Esophagus muscularis mucosa (tissue), 4 donors: Measurements from ENCODE around the gene BAIAP2.

Experiments used
- CTCF ChIP-seq, 3 experiments: fragments of 200-600 bp in 2 of 3; fragments of 450-650 bp in 1 of 3; sonication (generic) in 2 of 3; IDR thresholded peaks; one replicate each; pipeline ENCODE4 v1.5.1; 2017 to 2019; ENCODE audit warnings: antibody characterized with exemption in 3 of 3, mild to moderate bottlenecking in 2 of 3, moderate library complexity in 1 of 3
- EP300 ChIP-seq: sonication (generic); formaldehyde crosslinking; IDR thresholded peaks from one replicate; pipeline ENCODE4 v1.6.1; 2017; ENCODE audit warnings: antibody characterized with exemption
- POLR2A ChIP-seq: fragments of 450-650 bp; IDR thresholded peaks from one replicate; pipeline ENCODE4 v1.6.1; 2017; ENCODE audit warnings: antibody characterized with exemption, moderate library complexity, mild to moderate bottlenecking, low read depth
- POLR2AphosphoS5 ChIP-seq, 2 donors: sonication (generic); formaldehyde crosslinking; IDR thresholded peaks; one replicate each; pipeline ENCODE4 v1.6.1; 2017; ENCODE audit warnings: antibody characterized with exemption in 2 of 2

DNA sequence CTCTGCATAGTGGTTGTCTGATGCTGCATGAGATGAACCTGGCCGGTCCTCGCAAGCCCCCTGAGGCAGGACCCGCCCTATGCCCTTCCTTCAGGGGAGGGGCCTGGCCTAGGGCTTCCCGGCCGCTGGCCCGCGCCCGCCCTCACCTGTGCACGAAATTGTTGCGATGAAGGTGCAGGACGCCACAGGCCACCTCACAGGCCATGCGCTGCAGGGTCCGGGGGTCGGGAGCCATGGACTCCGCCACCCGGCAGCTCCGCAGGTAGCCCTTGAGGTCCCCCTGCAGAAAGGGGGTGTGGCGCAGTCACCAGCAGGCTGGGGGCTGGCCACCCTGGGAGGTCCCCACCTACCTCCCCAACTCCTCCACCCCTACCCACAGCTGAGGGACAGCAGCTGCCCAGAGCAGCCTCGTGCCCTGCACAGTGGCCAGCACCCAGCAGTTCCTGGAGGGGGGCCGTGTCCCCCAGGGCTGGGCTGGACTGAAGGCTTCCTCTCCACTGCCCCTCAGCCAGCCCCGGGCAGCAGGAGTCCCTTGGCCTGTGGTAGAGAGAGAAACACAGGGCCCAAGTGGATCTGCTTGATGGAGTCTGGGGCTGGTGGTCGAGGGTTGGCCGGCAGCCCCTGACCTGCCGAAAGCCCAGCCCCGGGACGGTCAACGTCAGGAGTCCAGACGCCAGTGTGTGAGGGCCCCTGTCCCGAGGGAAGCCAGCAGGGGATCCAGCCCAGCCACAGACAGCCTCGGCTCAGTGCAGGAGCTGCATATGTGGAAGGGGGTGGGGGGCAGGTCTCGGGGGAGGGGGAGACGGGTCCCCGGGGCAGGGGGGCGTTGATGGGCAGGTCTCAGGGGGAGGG lies 91.6 kb downstream of the BAIAP2 start:
- TF ChIP-seq EP300: no peak
- no peak for TF ChIP-seq POLR2A
- TF ChIP-seq CTCF (IDR thresholded peaks at IDR 0.05): no peak
- TF ChIP-seq POLR2AphosphoS5 (IDR thresholded peaks at IDR 0.05): no peak
